CD4-positive, alpha-beta memory T cell (primary cell): ENCODE measurements around the gene FLACC1. TPM values are rescaled to one million over a fixed set of nuclear protein-coding genes. Genes with fewer than 3 reads are reported as not detected.

Source experiments
- CTCF ChIA-PET: fragments of 350-600 bp; sonication (Branson Sonifier 250); formaldehyde crosslinking; loops from one replicate; lab custom pipeline; 2021; ENCODE audit warnings: inconsistent platforms; ENCODE audit not compliant: partially characterized antibody; lab: Charles Lee
- POLR2A ChIA-PET: fragments of 350-600 bp; sonication (Branson Sonifier 250); formaldehyde crosslinking; loops from one replicate; lab custom pipeline; 2021; ENCODE audit not compliant: partially characterized antibody; lab: Charles Lee
- DNase-seq, 5 donors: peaks; one replicate each; pipeline versions ENCODE4 v3.0.0 to v3.0.0-alpha.2; 2020 to 2022; ENCODE audit warnings: mixed read lengths in 1 of 5
- H3K27ac ChIP-seq: one replicate; pipeline ENCODE4 v1.7.0; 2013; ENCODE audit warnings: low read depth, low read length
- H3K27me3 ChIP-seq: 2 replicates; pipeline ENCODE4 v1.7.0; 2013; ENCODE audit warnings: mild to moderate bottlenecking, low read length, moderate library complexity; ENCODE audit not compliant: insufficient read depth
- H3K36me3 ChIP-seq: 2 replicates; pipeline ENCODE4 v1.7.0; 2013; ENCODE audit warnings: mild to moderate bottlenecking, low read length, moderate library complexity; ENCODE audit not compliant: insufficient read depth
- H3K4me1 ChIP-seq: 2 replicates; pipeline ENCODE4 v1.7.0; 2013; ENCODE audit warnings: mild to moderate bottlenecking, low read length, moderate library complexity; ENCODE audit not compliant: insufficient read depth
- H3K4me3 ChIP-seq, 2 donors: one replicate each; pipeline ENCODE4 v1.7.0; 2013; ENCODE audit warnings: low read length in 2 of 2, mild to moderate bottlenecking in 1 of 2
- H3K9me3 ChIP-seq, 2 donors: one replicate each; pipeline ENCODE4 v1.7.0; 2013; ENCODE audit warnings: low read length in 2 of 2, control low read depth in 1 of 2; ENCODE audit not compliant: control insufficient read depth in 1 of 2
- H3K27ac Mint-ChIP-seq, 7 donors: one replicate each; pipeline ENCODE4 v1.8.0; 2020 to 2021; ENCODE audit warnings: mixed read lengths in 7 of 7, mild to moderate bottlenecking in 6 of 7, inconsistent platforms in 3 of 7, moderate library complexity in 3 of 7
- H3K27me3 Mint-ChIP-seq, 2 donors: one replicate each; pipeline ENCODE4 v1.8.0; 2020 to 2021; ENCODE audit warnings: mixed read lengths in 2 of 2
- H3K36me3 Mint-ChIP-seq, 2 donors: one replicate each; pipeline ENCODE4 v1.8.0; 2020 to 2021; ENCODE audit warnings: mixed read lengths in 2 of 2, inconsistent platforms in 1 of 2, mild to moderate bottlenecking in 1 of 2
- H3K4me1 Mint-ChIP-seq, 4 donors: one replicate each; pipeline ENCODE4 v1.8.0; 2020 to 2021; ENCODE audit warnings: mixed read lengths in 4 of 4, mild to moderate bottlenecking in 1 of 4
- H3K4me3 Mint-ChIP-seq, 8 donors: one replicate each; pipeline ENCODE4 v1.8.0; 2020 to 2021; ENCODE audit warnings: mixed read lengths in 8 of 8, mild to moderate bottlenecking in 7 of 8, moderate library complexity in 6 of 8, inconsistent platforms in 3 of 8
- H3K9me3 Mint-ChIP-seq, 8 donors: one replicate each; pipeline ENCODE4 v1.8.0; 2020 to 2021; ENCODE audit warnings: mixed read lengths in 8 of 8, mild to moderate bottlenecking in 5 of 8, inconsistent platforms in 3 of 8, moderate library complexity in 1 of 8
- intact Hi-C: fragments of 100-400 bp; cut with micrococcal nuclease; formaldehyde crosslinking; loops from one replicate; pipeline ENCODE4 v1.15.1; 2023
- polyA plus RNA-seq, 2 donors: library from polyadenylated mRNA; unstranded; fragments of 300-500 nt; fragmentation: Illumina TruSeq; gene quantifications; one replicate each; pipeline ENCODE4 v1.2.3, GENCODE V29; 2021
- total RNA-seq, 2 experiments: library from RNA; stranded (reverse); gene quantifications; one replicate each; pipeline ENCODE4 v1.2.3, GENCODE V29; 2021

FLACC1 gene
- total and polyA plus RNA-seq, 4 experiments from 2014 or later, result 0.39 to 10.3 (median 5.4) TPM

GRCh38 chr2:201263779-201264178 lies 93.4 kb downstream of the FLACC1 start:
- Histone ChIP-seq H3K4me3 (peak overlapping the region; percentile 6 to 49), H3K27ac (peak overlapping the region; percentile 55), H3K9me3 (no peaks in the 10 kb centered on the region), H3K36me3 (peaks cover 21% of the 10 kb centered on the region), H3K4me1 (peaks cover 81% of the 10 kb centered on the region), H3K27me3 (no peaks in the 10 kb centered on the region)
- H3K4me1 Mint-ChIP-seq, result peaks cover 50 to 84% (median 65%) of the 10 kb centered on the region in 4 donors
- H3K27me3 Mint-ChIP-seq, result no peaks in the 10 kb centered on the region
- no peak for DNase-seq
- POLR2A ChIA-PET, result interaction anchor here (1.0 to 14.9 kb wide), 10 partner anchors 8 to 146 kb away, joined by 4 to 249 read pairs (median 9); no protein-coding TSS in a partner anchor
- peak overlapping the region; percentile 75 to 91 (median 87) for H3K4me3 Mint-ChIP-seq
- no peaks in the 10 kb centered on the region for H3K9me3 Mint-ChIP-seq
- peak overlapping the region; percentile 57 to 95 (median 84) for H3K27ac Mint-ChIP-seq
- intact Hi-C loops, result no loop called here
- CTCF ChIA-PET, result interaction anchor here (1.0 to 9.0 kb wide), 8 partner anchors 8 to 300 kb away, joined by 3 to 108 read pairs (median 12); partner anchors contain the start of gene ORC2
- H3K36me3 Mint-ChIP-seq, result peaks cover 34 to 50% of the 10 kb centered on the region in 2 donors

- H3K36me3 ChIP-seq, result peaks cover 13% of the 10 kb centered on the region
- peak overlapping the region; percentile 21 to 49 for H3K4me3 ChIP-seq
- no peaks in the 10 kb centered on the region for H3K27me3 Mint-ChIP-seq
- CTCF ChIA-PET, result interaction anchor here (1.1 to 9.0 kb wide), 4 partner anchors 16 to 101 kb away, joined by 3 to 108 read pairs (median 4); no protein-coding TSS in a partner anchor
- H3K27me3 ChIP-seq, result no peaks in the 10 kb centered on the region
- H3K4me1 Mint-ChIP-seq, result peaks cover 51 to 88% (median 66%) of the 10 kb centered on the region in 4 donors
- H3K9me3 Mint-ChIP-seq, result no peaks in the 10 kb centered on the region
- H3K36me3 Mint-ChIP-seq, result peaks cover 29 to 47% of the 10 kb centered on the region in 2 donors
- H3K4me3 Mint-ChIP-seq, result peak overlapping the region; percentile 79 to 91 (median 89)
- peak overlapping the region; percentile 55 for H3K27ac ChIP-seq
- no peaks in the 10 kb centered on the region for H3K9me3 ChIP-seq
- H3K27ac Mint-ChIP-seq, result peak overlapping the region; percentile 75 to 95 (median 89)
- POLR2A ChIA-PET, result interaction anchor here (1.2 to 14.9 kb wide), 11 partner anchors 10 to 519 kb away, joined by 4 to 249 read pairs (median 21); partner anchors contain the start of genes ALS2, CFLAR, STRADB and TRAK2
- peaks cover 79% of the 10 kb centered on the region for H3K4me1 ChIP-seq
- intact Hi-C loops, result no loop called here
- DNase-seq, result peak in 2 of 5 donors; percentile 45 to 53
Measured at GRCh38 chr2:201262718-201263117, 94.4 kb downstream of the FLACC1 start.

- intact Hi-C loops, result loop anchor here (2.0 kb wide), 1 partner anchor 17 kb away; no protein-coding TSS in a partner anchor
- Histone ChIP-seq H3K27me3 (no peaks in the 10 kb centered on the region), H3K27ac (peak overlapping the region; percentile 86), H3K9me3 (no peaks in the 10 kb centered on the region), H3K36me3 (peaks cover 6% of the 10 kb centered on the region), H3K4me1 (peaks cover 79% of the 10 kb centered on the region), H3K4me3 (peak overlapping the region; percentile 47 to 95)
- POLR2A ChIA-PET, result interaction anchor here (0.6 to 14.9 kb wide), 15 partner anchors 8 to 519 kb away, joined by 3 to 249 read pairs (median 24); partner anchors contain the start of genes ALS2, CFLAR, CLK1 and NIF3L1
- CTCF ChIA-PET, result interaction anchor here (0.6 to 9.0 kb wide), 8 partner anchors 12 to 193 kb away, joined by 3 to 108 read pairs (median 4); no protein-coding TSS in a partner anchor
- Mint-ChIP-seq H3K27me3 (no peaks in the 10 kb centered on the region), H3K4me1 (peaks cover 49 to 86% (median 65%) of the 10 kb centered on the region in 4 donors), H3K4me3 (peak overlapping the region; percentile 95 to 100 (median 98)), H3K27ac (peak overlapping the region; percentile 95 to 100 (median 99)), H3K36me3 (peaks cover 21 to 44% of the 10 kb centered on the region in 2 donors), H3K9me3 (peaks cover 0 to 2% (median 0%) of the 10 kb centered on the region in 8 donors)
- peak in 3 of 5 donors; percentile 23 to 48 (median 31) for DNase-seq
Measured at GRCh38 chr2:201261906-201262305, 95.2 kb downstream of the FLACC1 start.

GRCh38 chr2:201261471-201261870 lies 95.7 kb downstream of the FLACC1 start:
- no peaks in the 10 kb centered on the region for H3K9me3 ChIP-seq
- Mint-ChIP-seq H3K27ac (peak overlapping the region; percentile 95 to 100 (median 99)), H3K36me3 (peaks cover 18 to 40% of the 10 kb centered on the region in 2 donors), H3K27me3 (no peaks in the 10 kb centered on the region), H3K4me3 (peak overlapping the region; percentile 95 to 100 (median 98)), H3K4me1 (peaks cover 48 to 86% (median 65%) of the 10 kb centered on the region in 4 donors), H3K9me3 (peaks cover 0 to 2% (median 0%) of the 10 kb centered on the region in 8 donors)
- POLR2A ChIA-PET, result interaction anchor here (0.6 to 14.9 kb wide), 20 partner anchors 9 to 520 kb away, joined by 3 to 249 read pairs (median 16); partner anchors contain the start of genes ALS2, CASP10, CFLAR and CLK1
- H3K4me3 ChIP-seq, result peak overlapping the region; percentile 47 to 95
- intact Hi-C loops, result loop anchor here (2.0 kb wide), 1 partner anchor 17 kb away; no protein-coding TSS in a partner anchor
- H3K4me1 ChIP-seq, result peaks cover 79% of the 10 kb centered on the region
- peaks cover 4% of the 10 kb centered on the region for H3K36me3 ChIP-seq
- DNase-seq, result peak; percentile 59 to 82 (median 64)
- H3K27me3 ChIP-seq, result no peaks in the 10 kb centered on the region
- CTCF ChIA-PET, result interaction anchor here (0.6 to 9.0 kb wide), 7 partner anchors 12 to 193 kb away, joined by 3 to 108 read pairs (median 5); no protein-coding TSS in a partner anchor
- peak overlapping the region; percentile 86 for H3K27ac ChIP-seq

GRCh38 chr2:201260302-201260800 lies 96.8 kb downstream of the FLACC1 start, which contains the start of gene CASP8:
TSS of gene CASP8 (plus strand) at chr2:201260536. CDS start at chr2:201266487, 5,951 bp downstream.
- Mint-ChIP-seq H3K4me1 (peaks cover 44 to 85% (median 63%) of the 10 kb centered on the region in 4 donors), H3K4me3 (peak within 1 kb of the TSS; percentile 95 to 100 (median 98)), H3K27ac (peak within 1 kb of the TSS; percentile 95 to 100 (median 100)), H3K27me3 (no peaks in the 10 kb centered on the region), H3K36me3 (peaks cover 12 to 29% of the 10 kb centered on the region in 2 donors), H3K9me3 (peaks cover 0 to 2% (median 0%) of the 10 kb centered on the region in 8 donors)
- peak; percentile 78 to 89 (median 81) for DNase-seq
- Histone ChIP-seq H3K4me1 (peaks cover 79% of the 10 kb centered on the region), H3K4me3 (peak within 1 kb of the TSS; percentile 95 to 97), H3K36me3 (no peaks in the 10 kb centered on the region), H3K27me3 (no peaks in the 10 kb centered on the region), H3K27ac (peak within 1 kb of the TSS; percentile 86), H3K9me3 (no peaks in the 10 kb centered on the region)
- ChIA-PET POLR2A (interaction anchor here (0.6 to 14.9 kb wide), 27 partner anchors 8 to 521 kb away, joined by 3 to 249 read pairs (median 9); partner anchors contain the start of genes ALS2, CASP10, CFLAR and CLK1), CTCF (interaction anchor here (0.9 to 9.0 kb wide), 12 partner anchors 9 to 120 kb away, joined by 3 to 108 read pairs (median 5); partner anchors contain the start of gene CASP10)
- intact Hi-C loops, result loop anchor here (1.0 to 2.0 kb wide), 4 partner anchors 8 to 520 kb away; partner anchors contain the start of gene ALS2

- peak overlapping the region; percentile 86 for H3K27ac ChIP-seq
- H3K9me3 ChIP-seq, result no peaks in the 10 kb centered on the region
- H3K4me1 ChIP-seq, result peaks cover 79% of the 10 kb centered on the region
- H3K27ac Mint-ChIP-seq, result peak overlapping the region; percentile 95 to 100 (median 99)
- no peak for DNase-seq
- H3K27me3 Mint-ChIP-seq, result no peaks in the 10 kb centered on the region
- H3K4me3 Mint-ChIP-seq, result peak overlapping the region; percentile 89 to 93 (median 92)
- H3K4me1 Mint-ChIP-seq, result peaks cover 44 to 85% (median 63%) of the 10 kb centered on the region in 4 donors
- peak overlapping the region; percentile 57 to 58 for H3K4me3 ChIP-seq
- H3K36me3 Mint-ChIP-seq, result peaks cover 18 to 23% of the 10 kb centered on the region in 2 donors
- H3K27me3 ChIP-seq, result no peaks in the 10 kb centered on the region
- H3K9me3 Mint-ChIP-seq, result peaks cover 0 to 2% (median 0%) of the 10 kb centered on the region in 8 donors
- POLR2A ChIA-PET, result interaction anchor here (0.7 to 14.9 kb wide), 27 partner anchors 6 to 522 kb away, joined by 3 to 249 read pairs (median 5); partner anchors contain the start of genes ALS2, CASP10, CFLAR and CLK1
- intact Hi-C loops, result loop anchor here (1.0 to 5.0 kb wide), 7 partner anchors 23 to 773 kb away; partner anchors contain the start of genes CASP10, FZD7, STRADB and TRAK2
- CTCF ChIA-PET, result interaction anchor here (0.9 to 9.0 kb wide), 10 partner anchors 9 to 105 kb away, joined by 3 to 108 read pairs (median 5); partner anchors contain the start of gene CASP10
- H3K36me3 ChIP-seq, result no peaks in the 10 kb centered on the region
Measured at GRCh38 chr2:201258666-201259615, 98.2 kb downstream of the FLACC1 start.
